BE2C (cell line): ENCODE data around the gene CX3CR1.

Source experiments
- DNase-seq: peaks from one replicate; pipeline ENCODE4 v3.0.0-alpha.2; 2020
- H3K27me3 ChIP-seq: fragments of 250-450 bp; sonication (Bioruptor Pico); 2 replicates; pipeline ENCODE4 v1.5.1; 2020; ENCODE audit warnings: mild to moderate bottlenecking
- H3K36me3 ChIP-seq: fragments of 250-450 bp; sonication (Bioruptor Pico); 2 replicates; pipeline ENCODE4 v1.5.1; 2020; ENCODE audit warnings: mild to moderate bottlenecking
- H3K4me1 ChIP-seq: fragments of 250-450 bp; sonication (Bioruptor Pico); 2 replicates; pipeline ENCODE4 v1.5.1; 2020
- H3K4me3 ChIP-seq: 2 replicates; pipeline ENCODE4 v1.5.1; 2011; ENCODE audit warnings: low read depth, low read length
- H3K9me3 ChIP-seq: fragments of 250-450 bp; sonication (Bioruptor Pico); 2 replicates; pipeline ENCODE4 v1.5.1; 2020
- TF ChIP-seq, protein P1 (sequence below): IDR thresholded peaks from 2 replicates; pipeline ENCODE4 v1.5.1; 2012; ENCODE audit warnings: mild to moderate bottlenecking, low read depth, low read length

CX3CR1 gene

GRCh38 chr3:39315420-39315819, 35.6 kb upstream of the CX3CR1 start:
- Histone ChIP-seq H3K27me3 (no peaks in the 10 kb centered on the region), H3K4me3 (no peak overlapping the region), H3K36me3 (no peaks in the 10 kb centered on the region), H3K9me3 (no peaks in the 10 kb centered on the region), H3K4me1 (no peaks in the 10 kb centered on the region)
- DNase-seq, result no peak
- TF ChIP-seq, protein P1, sequence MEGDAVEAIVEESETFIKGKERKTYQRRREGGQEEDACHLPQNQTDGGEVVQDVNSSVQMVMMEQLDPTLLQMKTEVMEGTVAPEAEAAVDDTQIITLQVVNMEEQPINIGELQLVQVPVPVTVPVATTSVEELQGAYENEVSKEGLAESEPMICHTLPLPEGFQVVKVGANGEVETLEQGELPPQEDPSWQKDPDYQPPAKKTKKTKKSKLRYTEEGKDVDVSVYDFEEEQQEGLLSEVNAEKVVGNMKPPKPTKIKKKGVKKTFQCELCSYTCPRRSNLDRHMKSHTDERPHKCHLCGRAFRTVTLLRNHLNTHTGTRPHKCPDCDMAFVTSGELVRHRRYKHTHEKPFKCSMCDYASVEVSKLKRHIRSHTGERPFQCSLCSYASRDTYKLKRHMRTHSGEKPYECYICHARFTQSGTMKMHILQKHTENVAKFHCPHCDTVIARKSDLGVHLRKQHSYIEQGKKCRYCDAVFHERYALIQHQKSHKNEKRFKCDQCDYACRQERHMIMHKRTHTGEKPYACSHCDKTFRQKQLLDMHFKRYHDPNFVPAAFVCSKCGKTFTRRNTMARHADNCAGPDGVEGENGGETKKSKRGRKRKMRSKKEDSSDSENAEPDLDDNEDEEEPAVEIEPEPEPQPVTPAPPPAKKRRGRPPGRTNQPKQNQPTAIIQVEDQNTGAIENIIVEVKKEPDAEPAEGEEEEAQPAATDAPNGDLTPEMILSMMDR, result no peak

- Histone ChIP-seq H3K36me3 (no peaks in the 10 kb centered on the region), H3K27me3 (no peaks in the 10 kb centered on the region), H3K4me3 (no peak overlapping the region), H3K9me3 (no peaks in the 10 kb centered on the region), H3K4me1 (no peaks in the 10 kb centered on the region)
- TF ChIP-seq, protein P1, result no peak
- no peak for DNase-seq
Observed at GRCh38 chr3:39313289-39313688, 33.5 kb upstream of the CX3CR1 start.

DNA sequence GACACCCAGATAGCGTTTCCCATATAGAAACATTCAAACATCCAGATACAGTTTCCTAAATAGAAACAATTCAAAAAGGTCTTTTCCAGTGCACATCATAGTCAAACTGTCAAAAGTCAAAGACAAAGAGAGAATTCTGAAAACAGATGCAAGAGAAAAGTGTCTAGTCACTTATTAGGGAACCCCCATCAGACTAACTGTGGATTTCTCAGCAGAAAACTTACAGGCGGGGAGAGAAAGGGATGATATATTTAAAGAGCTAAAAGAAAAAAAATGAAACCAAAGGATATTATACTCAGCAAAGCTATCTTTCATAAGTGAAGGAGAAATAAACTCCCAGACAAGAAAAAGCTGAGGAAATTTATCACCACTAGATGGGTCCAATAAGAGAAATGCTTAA, 22.3 kb upstream of the CX3CR1 start:
- Histone ChIP-seq H3K9me3 (no peaks in the 10 kb centered on the region), H3K4me1 (no peaks in the 10 kb centered on the region)
- no peak for DNase-seq

DNA sequence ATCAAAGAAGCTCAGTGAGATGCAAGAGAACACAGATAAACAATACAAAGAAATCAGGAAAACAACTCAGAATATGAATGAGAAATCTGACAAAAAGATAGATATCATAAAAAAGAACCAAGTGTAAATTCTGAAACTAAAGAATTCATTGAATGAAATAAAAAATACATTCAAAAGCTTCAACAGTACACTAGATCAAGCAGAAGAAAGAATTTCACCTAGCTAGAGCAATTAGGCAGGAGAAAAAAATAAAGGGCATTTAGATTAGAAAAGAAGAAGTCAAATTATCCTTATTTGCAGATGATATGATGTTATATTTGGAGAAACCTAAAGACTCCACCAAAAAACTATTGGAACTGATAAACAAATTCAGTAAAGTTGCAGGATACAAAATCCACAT, 19.4 kb upstream of the CX3CR1 start:
- H3K27me3 ChIP-seq, result no peaks in the 10 kb centered on the region

More for the DNA sequence above, 22.3 kb upstream of the CX3CR1 start:
- Histone ChIP-seq H3K27me3 (no peaks in the 10 kb centered on the region), H3K4me3 (no peak overlapping the region), H3K36me3 (no peaks in the 10 kb centered on the region)
- TF ChIP-seq, protein P1, result no peak

GRCh38 chr3:39296197-39297077, 16.6 kb upstream of the CX3CR1 start:
- TF ChIP-seq, protein P1, result no peak
- DNase-seq, result no peak
- no peaks in the 10 kb centered on the region for H3K36me3 ChIP-seq
- no peaks in the 10 kb centered on the region for H3K9me3 ChIP-seq
- H3K4me1 ChIP-seq, result no peaks in the 10 kb centered on the region
- H3K27me3 ChIP-seq, result no peaks in the 10 kb centered on the region
- no peak overlapping the region for H3K4me3 ChIP-seq

More for the DNA sequence above, 19.4 kb upstream of the CX3CR1 start:
- TF ChIP-seq, protein P1, result no peak
- Histone ChIP-seq H3K4me1 (no peaks in the 10 kb centered on the region), H3K9me3 (no peaks in the 10 kb centered on the region), H3K36me3 (no peaks in the 10 kb centered on the region), H3K4me3 (no peak overlapping the region)
- DNase-seq, result no peak

- Histone ChIP-seq H3K4me1 (no peaks in the 10 kb centered on the region), H3K4me3 (no peak overlapping the region), H3K27me3 (no peaks in the 10 kb centered on the region), H3K9me3 (no peaks in the 10 kb centered on the region), H3K36me3 (no peaks in the 10 kb centered on the region)
- no peak for DNase-seq
- TF ChIP-seq, protein P1, result no peak
Observed at GRCh38 chr3:39295184-39295775, 15.4 kb upstream of the CX3CR1 start.
